HCT116 (cell line): ENCODE results near the gene MUC13. TPM values are rescaled to one million over a fixed set of nuclear protein-coding genes. Genes with fewer than 3 reads are reported as not detected.

Source experiments
- ATAC-seq: fragments of 200-7000 bp; cut with Tn5 transposase; 2 replicates; pipeline ENCODE4 v1.9.1; 2020; ENCODE audit warnings: mild to moderate bottlenecking, moderate library complexity
- BruUV-seq: library from RNA; stranded (reverse); fragments of 400-500 nt; replicated peaks from 2 replicates; lab custom pipeline; 2021; lab: Mats Ljungman, UMichigan
- CTCF ChIA-PET: fragments of 300-600 bp; sonication (Branson Sonifier 250); formaldehyde crosslinking; loops from one replicate; lab custom pipeline; 2021; ENCODE audit warnings: antibody characterized with exemption; lab: Charles Lee
- POLR2A ChIA-PET: fragments of 300-600, 350-600 bp; sonication (Branson Sonifier 250); formaldehyde crosslinking; loops from one replicate; lab custom pipeline; 2021; ENCODE audit warnings: antibody characterized with exemption; lab: Charles Lee
- RAD21 ChIA-PET, 2 experiments: fragments of 300-600 bp; sonication (Branson Sonifier 250); formaldehyde crosslinking; loops; one replicate each; lab custom pipeline; 2023; ENCODE audit warnings: low total read pairs in 2 of 2; ENCODE audit not compliant: uncharacterized antibody in 2 of 2, unreplicated experiment in 2 of 2, low non-redundant PET in 1 of 2; lab: Charles Lee
- DNase-seq: peaks from one replicate; pipeline ENCODE4 v3.0.0-alpha.2; 2010; ENCODE audit warnings: low read depth, low spot score
- H2AFZ ChIP-seq: fragments of 200-600 bp; shearing (Covaris generic), sonication (generic); 2 replicates; pipeline ENCODE4 v1.6.1; 2017; ENCODE audit warnings: low read depth, mixed run types, mixed read lengths, antibody characterized with exemption, low read length; ENCODE audit not compliant: poor library complexity, severe bottlenecking
- H3K27ac ChIP-seq: 2 replicates; pipeline ENCODE4 v1.5.1; 2012; ENCODE audit warnings: low read depth, low read length
- H3K27me3 ChIP-seq: fragments of 200-600 bp; sonication (generic); 2 replicates; pipeline ENCODE4 v1.6.1; 2016; ENCODE audit warnings: mixed run types, low read length, mixed read lengths; ENCODE audit not compliant: insufficient read depth
- H3K36me3 ChIP-seq, 2 experiments: fragments of 200-500 bp in 1 of 2; fragments of 200-600 bp in 1 of 2; sonication (Bioruptor generic) in 1 of 2; sonication (generic) in 1 of 2; 2 replicates each; pipeline versions ENCODE4 v1.5.1 to v1.6.1; 2014 to 2016; ENCODE audit warnings: low read length in 2 of 2, inconsistent platforms in 1 of 2, mixed read lengths in 1 of 2, mixed run types in 1 of 2; ENCODE audit not compliant: insufficient read depth in 2 of 2, control insufficient read depth in 1 of 2
- H3K4me1 ChIP-seq, 2 experiments: fragments of 200-600 bp in 1 of 2; sonication (generic) in 1 of 2; 2 replicates each; pipeline versions ENCODE4 v1.5.1 to v1.6.1; 2012 to 2017; ENCODE audit warnings: low read length in 2 of 2, inconsistent platforms in 1 of 2, mild to moderate bottlenecking in 1 of 2, mixed read lengths in 1 of 2, mixed run types in 1 of 2, moderate library complexity in 1 of 2; ENCODE audit not compliant: insufficient read depth in 2 of 2, control insufficient read depth in 1 of 2
- H3K4me2 ChIP-seq: fragments of 200-600 bp; sonication (generic); 2 replicates; pipeline ENCODE4 v1.6.1; 2017; ENCODE audit warnings: mixed run types, low read length, mixed read lengths
- H3K4me3 ChIP-seq, 2 experiments: fragments of 200-600 bp in 1 of 2; sonication (generic) in 1 of 2; replicated peaks in 1 of 2; 2 replicates each; pipeline ENCODE4 v1.5.1; 2011 to 2016; ENCODE audit warnings: low read length in 2 of 2, control low read depth in 1 of 2, low read depth in 1 of 2, mild to moderate bottlenecking in 1 of 2, mixed read lengths in 1 of 2, mixed run types in 1 of 2
- H3K79me2 ChIP-seq: fragments of 200-600 bp; sonication (generic); 2 replicates; pipeline ENCODE4 v1.6.1; 2017; ENCODE audit warnings: mild to moderate bottlenecking, mixed run types, low read length, moderate library complexity, mixed read lengths; ENCODE audit not compliant: insufficient read depth
- H3K9ac ChIP-seq: fragments of 200-600 bp; sonication (generic); 2 replicates; pipeline ENCODE4 v1.6.1; 2016; ENCODE audit warnings: low read length, mixed read lengths
- H3K9me2 ChIP-seq: fragments of 200-600 bp; sonication (generic), shearing (Covaris generic); 2 replicates; pipeline ENCODE4 v1.6.1; 2017; ENCODE audit warnings: mixed run types, mild to moderate bottlenecking, moderate library complexity; ENCODE audit not compliant: insufficient read depth
- H3K9me3 ChIP-seq, 2 experiments: fragments of 200-500 bp in 1 of 2; fragments of 200-600 bp in 1 of 2; sonication (Bioruptor generic) in 1 of 2; sonication (generic) in 1 of 2; 2 replicates each; pipeline ENCODE4 v1.6.1; 2014 to 2017; ENCODE audit warnings: low read length in 2 of 2, mixed read lengths in 2 of 2, inconsistent platforms in 1 of 2, low read depth in 1 of 2, mild to moderate bottlenecking in 1 of 2, mixed run types in 1 of 2, moderate library complexity in 1 of 2; ENCODE audit not compliant: control insufficient read depth in 1 of 2, insufficient read depth in 1 of 2
- H4K20me1 ChIP-seq: fragments of 200-600 bp; sonication (generic), shearing (Covaris generic); 2 replicates; pipeline ENCODE4 v1.6.1; 2017; ENCODE audit warnings: mixed run types, mild to moderate bottlenecking, moderate library complexity; ENCODE audit not compliant: insufficient read depth
- CBX3 ChIP-seq: IDR thresholded peaks from 2 replicates; pipeline ENCODE4 v1.6.1; 2012; ENCODE audit warnings: low read depth
- CEBPB ChIP-seq: IDR thresholded peaks from 2 replicates; pipeline ENCODE4 v1.6.1; 2012; ENCODE audit warnings: low read depth
- EGR1 ChIP-seq: IDR thresholded peaks from 2 replicates; pipeline ENCODE4 v1.6.1; 2012; ENCODE audit warnings: low read depth
- EZH2 ChIP-seq: fragments of 200-600 bp; sonication (generic); IDR thresholded peaks from 2 replicates; pipeline ENCODE4 v1.6.1; 2017; ENCODE audit warnings: antibody characterized with exemption, mixed run types
- EZH2phosphoT487 ChIP-seq: fragments of 200-600 bp; IDR thresholded peaks from 2 replicates; pipeline ENCODE4 v1.6.1; 2018; ENCODE audit warnings: antibody characterized with exemption, borderline replicate concordance
- JUND ChIP-seq: IDR thresholded peaks from 2 replicates; pipeline ENCODE4 v1.6.1; 2012
- RAD21 ChIP-seq: IDR thresholded peaks from 2 replicates; pipeline ENCODE4 v1.6.1; 2012; ENCODE audit warnings: low read depth, mild to moderate bottlenecking
- SRF ChIP-seq: IDR thresholded peaks from 2 replicates; pipeline ENCODE4 v1.6.1; 2012; ENCODE audit warnings: low read depth
- TCF7L2 ChIP-seq: IDR thresholded peaks from 2 replicates; pipeline ENCODE4 v1.7.0; 2011; ENCODE audit warnings: borderline replicate concordance, inconsistent platforms; ENCODE audit not compliant: insufficient read depth, insufficient read length; ENCODE audit errors: extremely low read depth
- ZFX ChIP-seq: fragments of 450-650 bp; IDR thresholded peaks from 2 replicates; pipeline ENCODE4 v1.6.1; 2017
- ZNF274 ChIP-seq: fragments of 200-500 bp; sonication (Bioruptor generic); IDR thresholded peaks from 2 replicates; pipeline ENCODE4 v1.6.1; 2014; ENCODE audit warnings: mild to moderate bottlenecking, low read depth, low read length, inconsistent platforms
- intact Hi-C: fragments of 100-400 bp; cut with micrococcal nuclease; formaldehyde crosslinking; loops from 2 replicates; pipeline ENCODE4 v1.10.0; 2022
- total RNA-seq: library from RNA; stranded (reverse); gene quantifications from one replicate; pipeline ENCODE4 v1.2.1, GENCODE V29; 2021; ENCODE audit not compliant: unreplicated experiment
- TF ChIP-seq, protein P1 (sequence below): IDR thresholded peaks from 2 replicates; pipeline ENCODE4 v1.6.1; 2012
- TF ChIP-seq, protein P2 (sequence below), 3 experiments: fragments of 200-600 bp in 1 of 3; sonication (generic) in 1 of 3; IDR thresholded peaks in 2 of 3; conservative IDR thresholded peaks in 1 of 3; 2 replicates each; pipeline ENCODE4 v1.5.1; 2012 to 2017; ENCODE audit warnings: low read depth in 2 of 3, low read length in 2 of 3, antibody characterized with exemption in 1 of 3, borderline replicate concordance in 1 of 3, control low read depth in 1 of 3, mild to moderate bottlenecking in 1 of 3, mixed read lengths in 1 of 3, mixed run types in 1 of 3, moderate library complexity in 1 of 3; ENCODE audit not compliant: insufficient read depth in 1 of 3
- TF ChIP-seq, protein P3 (sequence below): IDR thresholded peaks from 2 replicates; pipeline ENCODE4 v1.6.1; 2012

Gene MUC13
- total RNA-seq, 1 experiment from 2014 or later, result 0.44 TPM

DNA sequence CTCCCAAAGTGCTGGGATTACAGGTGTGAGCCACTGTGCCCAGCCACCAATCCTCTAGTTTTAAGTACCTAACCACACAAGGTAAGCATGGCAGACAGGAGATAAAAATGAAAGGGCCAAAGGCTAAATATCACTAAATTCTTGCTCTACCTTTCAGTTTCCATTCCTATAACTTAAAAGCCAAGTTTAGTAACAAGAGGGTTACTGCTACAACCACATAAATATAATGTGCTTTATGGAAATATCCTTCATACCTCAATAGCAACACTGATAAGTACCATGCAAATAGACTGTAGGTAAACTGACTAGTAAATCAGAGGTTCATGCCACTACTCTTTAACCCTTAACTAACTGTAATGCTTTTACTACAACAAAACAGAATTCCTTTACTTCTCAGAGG lies 38.7 kb upstream of the MUC13 start:
- ChIA-PET CTCF (no interaction called here), POLR2A (no interaction called here)

DNA sequence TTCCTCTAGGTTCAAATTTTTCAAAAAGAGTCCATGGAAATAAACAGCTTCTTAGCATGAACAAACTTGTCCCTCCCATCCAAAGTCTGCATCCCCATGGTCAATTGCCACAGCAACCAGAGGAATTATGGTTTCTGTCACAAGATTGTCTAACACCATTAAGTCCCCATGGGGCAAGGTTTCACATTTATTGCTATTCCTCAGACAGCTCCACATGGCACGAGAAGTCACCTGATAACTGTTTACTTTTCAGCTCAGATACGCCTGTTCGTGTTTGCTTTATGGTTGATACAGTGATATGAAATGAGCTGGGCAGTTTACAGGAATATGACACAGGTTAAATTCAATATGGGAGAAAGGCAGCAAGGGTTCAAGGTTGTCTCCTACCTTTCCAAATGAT lies 37.9 kb upstream of the MUC13 start:
- no peaks in the 10 kb centered on the region for H3K79me2 ChIP-seq
- intact Hi-C loops, result no loop called here
- BruUV-seq, result no TSS peak
- no peak overlapping the region for H3K27ac ChIP-seq
- H4K20me1 ChIP-seq, result no peaks in the 10 kb centered on the region
- no peak for ATAC-seq
- H2AFZ ChIP-seq, result no peak overlapping the region
- no peaks in the 10 kb centered on the region for H3K27me3 ChIP-seq
- ChIA-PET CTCF (no interaction called here), POLR2A (no interaction called here), RAD21 (no interaction called here)
- H3K4me1 ChIP-seq, result peaks cover 0 to 10% of the 10 kb centered on the region in 2 experiments; a peak in 2 of 4 replicates
- H3K9ac ChIP-seq, result no peak overlapping the region
- no peak overlapping the region for H3K4me3 ChIP-seq
- H3K4me2 ChIP-seq, result no peak overlapping the region
- no peaks in the 10 kb centered on the region for H3K9me3 ChIP-seq
- no peaks in the 10 kb centered on the region for H3K9me2 ChIP-seq
- no peak for DNase-seq
- H3K36me3 ChIP-seq, result no peaks in the 10 kb centered on the region
- TF ChIP-seq ZNF274 (no peak), JUND (no peak), EZH2 (no peak), SRF (no peak), CEBPB (no peak), RAD21 (no peak), TCF7L2 (no peak), EGR1 (no peak), EZH2phosphoT487 (no peak), CBX3 (no peak)
- TF ChIP-seq, protein P1, sequence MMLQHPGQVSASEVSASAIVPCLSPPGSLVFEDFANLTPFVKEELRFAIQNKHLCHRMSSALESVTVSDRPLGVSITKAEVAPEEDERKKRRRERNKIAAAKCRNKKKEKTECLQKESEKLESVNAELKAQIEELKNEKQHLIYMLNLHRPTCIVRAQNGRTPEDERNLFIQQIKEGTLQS, result no peak
- TF ChIP-seq, protein P2, sequence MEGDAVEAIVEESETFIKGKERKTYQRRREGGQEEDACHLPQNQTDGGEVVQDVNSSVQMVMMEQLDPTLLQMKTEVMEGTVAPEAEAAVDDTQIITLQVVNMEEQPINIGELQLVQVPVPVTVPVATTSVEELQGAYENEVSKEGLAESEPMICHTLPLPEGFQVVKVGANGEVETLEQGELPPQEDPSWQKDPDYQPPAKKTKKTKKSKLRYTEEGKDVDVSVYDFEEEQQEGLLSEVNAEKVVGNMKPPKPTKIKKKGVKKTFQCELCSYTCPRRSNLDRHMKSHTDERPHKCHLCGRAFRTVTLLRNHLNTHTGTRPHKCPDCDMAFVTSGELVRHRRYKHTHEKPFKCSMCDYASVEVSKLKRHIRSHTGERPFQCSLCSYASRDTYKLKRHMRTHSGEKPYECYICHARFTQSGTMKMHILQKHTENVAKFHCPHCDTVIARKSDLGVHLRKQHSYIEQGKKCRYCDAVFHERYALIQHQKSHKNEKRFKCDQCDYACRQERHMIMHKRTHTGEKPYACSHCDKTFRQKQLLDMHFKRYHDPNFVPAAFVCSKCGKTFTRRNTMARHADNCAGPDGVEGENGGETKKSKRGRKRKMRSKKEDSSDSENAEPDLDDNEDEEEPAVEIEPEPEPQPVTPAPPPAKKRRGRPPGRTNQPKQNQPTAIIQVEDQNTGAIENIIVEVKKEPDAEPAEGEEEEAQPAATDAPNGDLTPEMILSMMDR (IDR thresholded peaks at IDR 0.05 in 2 of 3, conservative IDR thresholded peaks at IDR 0.05 in 1 of 3; ENCODE audit: borderline replicate concordance in 1 of 3, insufficient read depth in 1 of 3, low read depth in 2 of 3, low read length in 2 of 3), result no peak
- TF ChIP-seq, protein P3, sequence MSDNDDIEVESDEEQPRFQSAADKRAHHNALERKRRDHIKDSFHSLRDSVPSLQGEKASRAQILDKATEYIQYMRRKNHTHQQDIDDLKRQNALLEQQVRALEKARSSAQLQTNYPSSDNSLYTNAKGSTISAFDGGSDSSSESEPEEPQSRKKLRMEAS, result no peak

More for the DNA sequence above, 38.7 kb upstream of the MUC13 start:
- Histone ChIP-seq H3K4me3 (no peak overlapping the region), H3K27ac (no peak overlapping the region), H3K9me2 (no peaks in the 10 kb centered on the region), H2AFZ (no peak overlapping the region), H3K9me3 (no peaks in the 10 kb centered on the region), H3K9ac (no peak overlapping the region), H3K79me2 (no peaks in the 10 kb centered on the region), H3K36me3 (no peaks in the 10 kb centered on the region), H3K4me2 (no peak overlapping the region), H3K4me1 (peaks cover 0 to 10% of the 10 kb centered on the region in 2 experiments; a peak in 2 of 4 replicates), H3K27me3 (no peaks in the 10 kb centered on the region), H4K20me1 (no peaks in the 10 kb centered on the region)
- RAD21 ChIA-PET, result no interaction called here
- intact Hi-C loops, result no loop called here
- TF ChIP-seq, protein P2 (IDR thresholded peaks at IDR 0.05 in 2 of 3, conservative IDR thresholded peaks at IDR 0.05 in 1 of 3; ENCODE audit: borderline replicate concordance in 1 of 3, insufficient read depth in 1 of 3, low read depth in 2 of 3, low read length in 2 of 3), result no peak
- TF ChIP-seq ZFX (no peak), RAD21 (no peak)
- TF ChIP-seq, protein P1, result no peak
- no peak for ATAC-seq
- DNase-seq, result no peak
- no TSS peak for BruUV-seq
